GM23338 (cell line): ENCODE data around the gene MRM2. TPM values are rescaled to one million over a fixed set of nuclear protein-coding genes. Genes with fewer than 3 reads are reported as not detected.

Experiments used
- ATAC-seq: fragments of 200-7000 bp; cut with Tn5 transposase; 3 replicates; pipeline ENCODE4 v1.9.1; 2020
- DNase-seq: peaks from one replicate; pipeline ENCODE4 v3.0.0-alpha.2; 2015; ENCODE audit warnings: low spot score
- H2AFZ ChIP-seq: fragments of 200-600 bp; sonication (generic); 2 replicates; pipeline ENCODE4 v1.8.0; 2016; ENCODE audit warnings: antibody characterized with exemption, mild to moderate bottlenecking, moderate library complexity
- H3F3A ChIP-seq: fragments of 200-600 bp; sonication (generic); replicated peaks from 2 replicates; pipeline ENCODE4 v1.8.0; 2017; ENCODE audit warnings: antibody characterized with exemption, mixed run types, low read depth
- H3K27ac ChIP-seq: fragments of 200-600 bp; sonication (generic); 2 replicates; pipeline ENCODE4 v1.6.1; 2016; ENCODE audit warnings: low read depth
- H3K27me3 ChIP-seq: fragments of 200-600 bp; sonication (generic); 2 replicates; pipeline ENCODE4 v1.8.0; 2016; ENCODE audit warnings: mild to moderate bottlenecking, mixed run types, moderate library complexity; ENCODE audit not compliant: insufficient read depth
- H3K36me3 ChIP-seq: fragments of 200-600 bp; sonication (generic); 2 replicates; pipeline ENCODE4 v1.8.0; 2016; ENCODE audit warnings: mild to moderate bottlenecking; ENCODE audit not compliant: insufficient read depth
- H3K4me1 ChIP-seq: fragments of 200-600 bp; sonication (generic); 2 replicates; pipeline ENCODE4 v1.8.0; 2016; ENCODE audit warnings: mild to moderate bottlenecking, moderate library complexity; ENCODE audit not compliant: insufficient read depth
- H3K4me2 ChIP-seq: fragments of 200-600 bp; sonication (generic); 2 replicates; pipeline ENCODE4 v1.7.1; 2017; ENCODE audit warnings: mixed run types
- H3K4me3 ChIP-seq: fragments of 200-600 bp; sonication (generic); 2 replicates; pipeline ENCODE4 v1.6.1; 2016; ENCODE audit warnings: mixed run types
- H3K79me2 ChIP-seq: fragments of 200-600 bp; sonication (generic); replicated peaks from 2 replicates; pipeline ENCODE4 v1.8.0; 2017; ENCODE audit warnings: mild to moderate bottlenecking; ENCODE audit not compliant: insufficient read depth
- H3K9me2 ChIP-seq: fragments of 200-600 bp; sonication (generic); 2 replicates; pipeline ENCODE4 v1.8.0; 2017; ENCODE audit not compliant: insufficient read depth
- H4K20me1 ChIP-seq: fragments of 200-600 bp; sonication (generic); replicated peaks from 2 replicates; pipeline ENCODE4 v1.8.0; 2017; ENCODE audit warnings: mild to moderate bottlenecking; ENCODE audit not compliant: insufficient read depth
- H3K27ac Mint-ChIP-seq: 2 replicates; pipeline ENCODE4 v1.8.0; 2020; ENCODE audit warnings: inconsistent platforms, mild to moderate bottlenecking, moderate library complexity, mixed read lengths
- H3K27me3 Mint-ChIP-seq: 3 replicates; pipeline ENCODE4 v1.8.0; 2022; ENCODE audit warnings: low read depth, mild to moderate bottlenecking, moderate library complexity, mixed read lengths, inconsistent platforms; ENCODE audit not compliant: insufficient read depth, poor library complexity
- H3K36me3 Mint-ChIP-seq: 3 replicates; pipeline ENCODE4 v1.8.0; 2021; ENCODE audit warnings: low read depth, mild to moderate bottlenecking, inconsistent platforms, moderate library complexity, mixed read lengths
- H3K4me1 Mint-ChIP-seq: 3 replicates; pipeline ENCODE4 v1.8.0; 2020; ENCODE audit warnings: mild to moderate bottlenecking, inconsistent platforms, mixed read lengths
- H3K4me3 Mint-ChIP-seq: 3 replicates; pipeline ENCODE4 v1.8.0; 2021; ENCODE audit warnings: moderate library complexity, mild to moderate bottlenecking, inconsistent platforms, mixed read lengths
- H3K9me3 Mint-ChIP-seq: 3 replicates; pipeline ENCODE4 v1.8.0; 2020; ENCODE audit warnings: moderate library complexity, mild to moderate bottlenecking, inconsistent platforms, mixed read lengths
- CREB1 ChIP-seq: fragments of 250-450 bp; sonication (Bioruptor Pico); IDR thresholded peaks from 2 replicates; pipeline ENCODE4 v1.5.0; 2020; ENCODE audit warnings: low read depth, mild to moderate bottlenecking, moderate library complexity
- CTCF ChIP-seq, 2 experiments: fragments of 200-600 bp in 1 of 2; sonication (generic) in 1 of 2; conservative IDR thresholded peaks; 2 replicates each; pipeline versions ENCODE4 v1.5.1 to v1.6.1; 2016 to 2017; ENCODE audit warnings: antibody characterized with exemption in 2 of 2, low read depth in 2 of 2, mild to moderate bottlenecking in 2 of 2, moderate library complexity in 1 of 2
- ETS1 ChIP-seq: IDR thresholded peaks from 2 replicates; pipeline ENCODE4 v1.6.1; 2016; ENCODE audit warnings: antibody characterized with exemption
- EZH2 ChIP-seq: fragments of 200-600 bp; sonication (generic); IDR thresholded peaks from one replicate; pipeline ENCODE4 v1.8.0; 2017; ENCODE audit warnings: antibody characterized with exemption, mild to moderate bottlenecking, low read depth; ENCODE audit not compliant: unreplicated experiment
- EZH2phosphoT487 ChIP-seq: fragments of 200-600 bp; sonication (generic); IDR thresholded peaks from one replicate; pipeline ENCODE4 v1.8.1; 2018; ENCODE audit warnings: antibody characterized with exemption; ENCODE audit not compliant: unreplicated experiment
- JUNB ChIP-seq: IDR thresholded peaks from one replicate; pipeline ENCODE4 v1.6.1; 2016; ENCODE audit warnings: antibody characterized with exemption; ENCODE audit not compliant: unreplicated experiment
- NANOG ChIP-seq: IDR thresholded peaks from 2 replicates; pipeline ENCODE4 v1.6.1; 2016; ENCODE audit warnings: antibody characterized with exemption, borderline replicate concordance
- POLR2AphosphoS5 ChIP-seq: IDR thresholded peaks from 2 replicates; pipeline ENCODE4 v1.6.1; 2016; ENCODE audit warnings: antibody characterized with exemption, low read depth
- STAT1 ChIP-seq: IDR thresholded peaks from one replicate; pipeline ENCODE4 v1.6.1; 2016; ENCODE audit warnings: antibody characterized with exemption; ENCODE audit not compliant: unreplicated experiment
- ZNF114 ChIP-seq: fragments of 250-450 bp; sonication (Bioruptor Pico); IDR thresholded peaks from 2 replicates; pipeline ENCODE4 v1.5.0; 2020; ENCODE audit warnings: mild to moderate bottlenecking, moderate library complexity
- ZNF331 ChIP-seq: fragments of 250-450 bp; sonication (Bioruptor Pico); IDR thresholded peaks from 2 replicates; pipeline ENCODE4 v1.5.0; 2020; ENCODE audit warnings: low read depth, mild to moderate bottlenecking, moderate library complexity
- polyA plus RNA-seq: library from polyadenylated mRNA; unstranded; fragments of >200 nt; fragmentation: Nextera tagmentation; extraction: Ambion mirVana; gene quantifications from 2 replicates; pipeline ENCODE4 v1.2.1, GENCODE V29; 2016
- total RNA-seq: library from RNA; depleted of rRNA; stranded (reverse); fragments of >200 nt; shearing (Covaris generic); gene quantifications from 2 replicates; pipeline ENCODE4 v1.2.3, GENCODE V29; 2014
- TF ChIP-seq, protein P1 (sequence below): IDR thresholded peaks from one replicate; pipeline ENCODE4 v1.6.1; 2018; ENCODE audit warnings: antibody characterized with exemption; ENCODE audit not compliant: unreplicated experiment
- TF ChIP-seq, protein P2 (sequence below): fragments of 250-450 bp; sonication (Bioruptor Pico); IDR thresholded peaks from 2 replicates; pipeline ENCODE4 v1.5.0; 2020; ENCODE audit warnings: mild to moderate bottlenecking, moderate library complexity

MRM2 gene
- total and polyA plus RNA-seq, 2 experiments from 2014 or later: 30.0 to 37.8 TPM

DNA sequence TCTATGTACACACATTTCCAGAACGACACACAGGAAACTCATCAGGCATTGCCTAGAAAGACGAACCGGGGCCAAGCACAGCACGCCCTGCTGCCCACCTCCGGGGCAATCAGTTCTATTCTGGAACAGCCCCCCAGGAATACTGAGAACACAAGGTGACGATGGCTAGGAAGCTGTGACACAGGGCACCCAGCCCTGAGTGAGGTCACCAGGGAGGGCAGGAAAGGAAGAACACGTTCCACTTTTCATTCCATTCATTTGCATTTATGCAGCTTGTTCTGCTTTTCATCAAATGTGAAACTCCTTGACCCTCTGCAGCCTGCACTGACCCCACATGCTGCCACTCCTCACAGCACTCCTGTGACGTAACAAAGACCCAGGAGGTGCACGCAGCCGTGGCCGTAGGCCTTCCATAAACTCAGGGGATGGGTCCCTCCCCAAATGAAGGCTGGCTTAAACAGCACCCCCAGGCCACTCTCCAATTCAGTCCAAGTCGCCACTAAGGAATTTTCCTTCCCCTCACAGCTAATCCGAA lies 38.2 kb downstream of the MRM2 start:
- TF ChIP-seq CTCF (conservative IDR thresholded peaks at IDR 0.05; ENCODE audit: low read depth in 2 of 2) (no peak), ETS1 (no peak), POLR2AphosphoS5 (no peak), ZNF331 (no peak), EZH2 (no peak), EZH2phosphoT487 (no peak), ZNF114 (CRISPR knock-in tag) (no peak), CREB1 (CRISPR knock-in tag) (no peak), NANOG (no peak), STAT1 (no peak), JUNB (no peak)
- TF ChIP-seq, protein P1, sequence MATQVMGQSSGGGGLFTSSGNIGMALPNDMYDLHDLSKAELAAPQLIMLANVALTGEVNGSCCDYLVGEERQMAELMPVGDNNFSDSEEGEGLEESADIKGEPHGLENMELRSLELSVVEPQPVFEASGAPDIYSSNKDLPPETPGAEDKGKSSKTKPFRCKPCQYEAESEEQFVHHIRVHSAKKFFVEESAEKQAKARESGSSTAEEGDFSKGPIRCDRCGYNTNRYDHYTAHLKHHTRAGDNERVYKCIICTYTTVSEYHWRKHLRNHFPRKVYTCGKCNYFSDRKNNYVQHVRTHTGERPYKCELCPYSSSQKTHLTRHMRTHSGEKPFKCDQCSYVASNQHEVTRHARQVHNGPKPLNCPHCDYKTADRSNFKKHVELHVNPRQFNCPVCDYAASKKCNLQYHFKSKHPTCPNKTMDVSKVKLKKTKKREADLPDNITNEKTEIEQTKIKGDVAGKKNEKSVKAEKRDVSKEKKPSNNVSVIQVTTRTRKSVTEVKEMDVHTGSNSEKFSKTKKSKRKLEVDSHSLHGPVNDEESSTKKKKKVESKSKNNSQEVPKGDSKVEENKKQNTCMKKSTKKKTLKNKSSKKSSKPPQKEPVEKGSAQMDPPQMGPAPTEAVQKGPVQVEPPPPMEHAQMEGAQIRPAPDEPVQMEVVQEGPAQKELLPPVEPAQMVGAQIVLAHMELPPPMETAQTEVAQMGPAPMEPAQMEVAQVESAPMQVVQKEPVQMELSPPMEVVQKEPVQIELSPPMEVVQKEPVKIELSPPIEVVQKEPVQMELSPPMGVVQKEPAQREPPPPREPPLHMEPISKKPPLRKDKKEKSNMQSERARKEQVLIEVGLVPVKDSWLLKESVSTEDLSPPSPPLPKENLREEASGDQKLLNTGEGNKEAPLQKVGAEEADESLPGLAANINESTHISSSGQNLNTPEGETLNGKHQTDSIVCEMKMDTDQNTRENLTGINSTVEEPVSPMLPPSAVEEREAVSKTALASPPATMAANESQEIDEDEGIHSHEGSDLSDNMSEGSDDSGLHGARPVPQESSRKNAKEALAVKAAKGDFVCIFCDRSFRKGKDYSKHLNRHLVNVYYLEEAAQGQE: no peak
- TF ChIP-seq, protein P2, sequence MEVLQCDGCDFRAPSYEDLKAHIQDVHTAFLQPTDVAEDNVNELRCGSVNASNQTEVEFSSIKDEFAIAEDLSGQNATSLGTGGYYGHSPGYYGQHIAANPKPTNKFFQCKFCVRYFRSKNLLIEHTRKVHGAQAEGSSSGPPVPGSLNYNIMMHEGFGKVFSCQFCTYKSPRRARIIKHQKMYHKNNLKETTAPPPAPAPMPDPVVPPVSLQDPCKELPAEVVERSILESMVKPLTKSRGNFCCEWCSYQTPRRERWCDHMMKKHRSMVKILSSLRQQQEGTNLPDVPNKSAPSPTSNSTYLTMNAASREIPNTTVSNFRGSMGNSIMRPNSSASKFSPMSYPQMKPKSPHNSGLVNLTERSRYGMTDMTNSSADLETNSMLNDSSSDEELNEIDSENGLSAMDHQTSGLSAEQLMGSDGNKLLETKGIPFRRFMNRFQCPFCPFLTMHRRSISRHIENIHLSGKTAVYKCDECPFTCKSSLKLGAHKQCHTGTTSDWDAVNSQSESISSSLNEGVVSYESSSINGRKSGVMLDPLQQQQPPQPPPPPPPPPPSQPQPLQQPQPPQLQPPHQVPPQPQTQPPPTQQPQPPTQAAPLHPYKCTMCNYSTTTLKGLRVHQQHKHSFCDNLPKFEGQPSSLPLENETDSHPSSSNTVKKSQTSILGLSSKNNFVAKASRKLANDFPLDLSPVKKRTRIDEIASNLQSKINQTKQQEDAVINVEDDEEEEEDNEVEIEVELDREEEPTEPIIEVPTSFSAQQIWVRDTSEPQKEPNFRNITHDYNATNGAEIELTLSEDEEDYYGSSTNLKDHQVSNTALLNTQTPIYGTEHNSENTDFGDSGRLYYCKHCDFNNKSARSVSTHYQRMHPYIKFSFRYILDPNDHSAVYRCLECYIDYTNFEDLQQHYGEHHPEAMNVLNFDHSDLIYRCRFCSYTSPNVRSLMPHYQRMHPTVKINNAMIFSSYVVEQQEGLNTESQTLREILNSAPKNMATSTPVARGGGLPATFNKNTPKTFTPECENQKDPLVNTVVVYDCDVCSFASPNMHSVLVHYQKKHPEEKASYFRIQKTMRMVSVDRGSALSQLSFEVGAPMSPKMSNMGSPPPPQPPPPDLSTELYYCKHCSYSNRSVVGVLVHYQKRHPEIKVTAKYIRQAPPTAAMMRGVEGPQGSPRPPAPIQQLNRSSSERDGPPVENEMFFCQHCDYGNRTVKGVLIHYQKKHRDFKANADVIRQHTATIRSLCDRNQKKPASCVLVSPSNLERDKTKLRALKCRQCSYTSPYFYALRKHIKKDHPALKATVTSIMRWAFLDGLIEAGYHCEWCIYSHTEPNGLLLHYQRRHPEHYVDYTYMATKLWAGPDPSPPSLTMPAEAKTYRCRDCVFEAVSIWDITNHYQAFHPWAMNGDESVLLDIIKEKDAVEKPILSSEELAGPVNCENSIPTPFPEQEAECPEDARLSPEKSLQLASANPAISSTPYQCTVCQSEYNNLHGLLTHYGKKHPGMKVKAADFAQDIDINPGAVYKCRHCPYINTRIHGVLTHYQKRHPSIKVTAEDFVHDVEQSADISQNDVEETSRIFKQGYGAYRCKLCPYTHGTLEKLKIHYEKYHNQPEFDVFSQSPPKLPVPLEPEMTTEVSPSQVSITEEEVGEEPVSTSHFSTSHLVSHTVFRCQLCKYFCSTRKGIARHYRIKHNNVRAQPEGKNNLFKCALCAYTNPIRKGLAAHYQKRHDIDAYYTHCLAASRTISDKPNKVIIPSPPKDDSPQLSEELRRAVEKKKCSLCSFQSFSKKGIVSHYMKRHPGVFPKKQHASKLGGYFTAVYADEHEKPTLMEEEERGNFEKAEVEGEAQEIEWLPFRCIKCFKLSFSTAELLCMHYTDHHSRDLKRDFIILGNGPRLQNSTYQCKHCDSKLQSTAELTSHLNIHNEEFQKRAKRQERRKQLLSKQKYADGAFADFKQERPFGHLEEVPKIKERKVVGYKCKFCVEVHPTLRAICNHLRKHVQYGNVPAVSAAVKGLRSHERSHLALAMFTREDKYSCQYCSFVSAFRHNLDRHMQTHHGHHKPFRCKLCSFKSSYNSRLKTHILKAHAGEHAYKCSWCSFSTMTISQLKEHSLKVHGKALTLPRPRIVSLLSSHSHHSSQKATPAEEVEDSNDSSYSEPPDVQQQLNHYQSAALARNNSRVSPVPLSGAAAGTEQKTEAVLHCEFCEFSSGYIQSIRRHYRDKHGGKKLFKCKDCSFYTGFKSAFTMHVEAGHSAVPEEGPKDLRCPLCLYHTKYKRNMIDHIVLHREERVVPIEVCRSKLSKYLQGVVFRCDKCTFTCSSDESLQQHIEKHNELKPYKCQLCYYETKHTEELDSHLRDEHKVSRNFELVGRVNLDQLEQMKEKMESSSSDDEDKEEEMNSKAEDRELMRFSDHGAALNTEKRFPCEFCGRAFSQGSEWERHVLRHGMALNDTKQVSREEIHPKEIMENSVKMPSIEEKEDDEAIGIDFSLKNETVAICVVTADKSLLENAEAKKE (CRISPR knock-in tag): no peak
- Histone ChIP-seq H3K36me3 (no peaks in the 10 kb centered on the region; the same call in 1 of the 2 replicates), H3K27ac (no peak overlapping the region), H3F3A (no peaks in the 10 kb centered on the region), H3K79me2 (peaks cover 14% of the 10 kb centered on the region; the same call in 1 of the 2 replicates), H3K9me2 (no peaks in the 10 kb centered on the region), H3K4me3 (no peak overlapping the region), H3K4me1 (no peaks in the 10 kb centered on the region), H4K20me1 (peaks cover 12% of the 10 kb centered on the region; the same call in 1 of the 2 replicates), H3K27me3 (no peaks in the 10 kb centered on the region), H2AFZ (no peak overlapping the region), H3K4me2 (no peak overlapping the region)
- Mint-ChIP-seq H3K27me3 (peaks cover 12% of the 10 kb centered on the region), H3K36me3 (peaks cover 44% of the 10 kb centered on the region), H3K4me1 (no peaks in the 10 kb centered on the region; the same call in 2 of the 3 replicates), H3K4me3 (no peak overlapping the region), H3K9me3 (no peaks in the 10 kb centered on the region), H3K27ac (no peak overlapping the region)
- DNase-seq: no peak
- no peak for ATAC-seq
